Measurements from ENCODE around the gene TIAM1. TPM values are rescaled to one million over a fixed set of nuclear protein-coding genes. Genes with fewer than 3 reads are reported as not detected.

Gene TIAM1
- total RNA-seq, 2 donors from 2014 or later, result 4.5 to 15.2 TPM

GRCh38 chr21:31297806-31298205 is 46.3 kb downstream of the TIAM1 start:
- no peak for ATAC-seq (ENCODE audit: insufficient number of reproducible peaks, low FRiP score, low read depth)

GRCh38 chr21:31295676-31296075 is 48.4 kb downstream of the TIAM1 start:
- H3K27me3 ChIP-seq (replicated peaks; ENCODE audit: insufficient read depth), result no peaks in the 10 kb centered on the region
- TF ChIP-seq CTCF (IDR thresholded peaks at IDR 0.05), result no peak
- no peak overlapping the region for H3K4me3 ChIP-seq
- H3K9me3 ChIP-seq, result no peaks in the 10 kb centered on the region
- no peaks in the 10 kb centered on the region for H3K4me1 ChIP-seq (ENCODE audit: control insufficient read depth in 1 of 2, low read depth in 2 of 2)
- H3K27ac ChIP-seq, result no peak overlapping the region
- H3K36me3 ChIP-seq, result no peaks in the 10 kb centered on the region
- DNase-seq (ENCODE audit: low spot score), result no peak
- ATAC-seq (ENCODE audit: insufficient number of reproducible peaks, low FRiP score, low read depth), result no peak

More at GRCh38 chr21:31297806-31298205, 46.3 kb downstream of the TIAM1 start:
- no peak for TF ChIP-seq CTCF (IDR thresholded peaks at IDR 0.05)
- no peaks in the 10 kb centered on the region for H3K4me1 ChIP-seq (ENCODE audit: control insufficient read depth in 1 of 2, low read depth in 2 of 2)
- H3K36me3 ChIP-seq, result no peaks in the 10 kb centered on the region
- no peak for DNase-seq (ENCODE audit: low spot score)
- H3K9me3 ChIP-seq, result no peaks in the 10 kb centered on the region
- H3K27me3 ChIP-seq (replicated peaks; ENCODE audit: insufficient read depth), result no peaks in the 10 kb centered on the region
- H3K4me3 ChIP-seq, result no peak overlapping the region
- no peak overlapping the region for H3K27ac ChIP-seq

- TF ChIP-seq CTCF (IDR thresholded peaks at IDR 0.05), result no peak
- no peak overlapping the region for H3K27ac ChIP-seq
Measured at GRCh38 chr21:31294691-31295090, 49.4 kb downstream of the TIAM1 start.

GRCh38 chr21:31293986-31294385 is 50.1 kb downstream of the TIAM1 start:
- ATAC-seq (ENCODE audit: insufficient number of reproducible peaks, low FRiP score, low read depth), result no peak
- no peaks in the 10 kb centered on the region for H3K9me3 ChIP-seq
- no peaks in the 10 kb centered on the region for H3K27me3 ChIP-seq (replicated peaks; ENCODE audit: insufficient read depth)
- H3K36me3 ChIP-seq, result no peaks in the 10 kb centered on the region
- no peak overlapping the region for H3K27ac ChIP-seq
- no peak overlapping the region for H3K4me3 ChIP-seq
- no peak for TF ChIP-seq CTCF (IDR thresholded peaks at IDR 0.05)
- DNase-seq (ENCODE audit: low spot score), result no peak
- no peaks in the 10 kb centered on the region for H3K4me1 ChIP-seq (ENCODE audit: control insufficient read depth in 1 of 2, low read depth in 2 of 2)

More at GRCh38 chr21:31294691-31295090, 49.4 kb downstream of the TIAM1 start:
- Histone ChIP-seq H3K36me3 (no peaks in the 10 kb centered on the region), H3K9me3 (no peaks in the 10 kb centered on the region), H3K4me3 (no peak overlapping the region), H3K27me3 (replicated peaks; ENCODE audit: insufficient read depth) (no peaks in the 10 kb centered on the region), H3K4me1 (ENCODE audit: control insufficient read depth in 1 of 2, low read depth in 2 of 2) (no peaks in the 10 kb centered on the region)
- DNase-seq (ENCODE audit: low spot score) (no peak), ATAC-seq (ENCODE audit: insufficient number of reproducible peaks, low FRiP score, low read depth) (no peak)

- DNase-seq (ENCODE audit: low spot score) (no peak), ATAC-seq (ENCODE audit: insufficient number of reproducible peaks, low FRiP score, low read depth) (no peak)
Measured at GRCh38 chr21:31290765-31291164, 53.3 kb downstream of the TIAM1 start.

More at GRCh38 chr21:31290765-31291164, 53.3 kb downstream of the TIAM1 start:
- no peak for TF ChIP-seq CTCF (IDR thresholded peaks at IDR 0.05)
- no peaks in the 10 kb centered on the region for H3K9me3 ChIP-seq
- H3K27ac ChIP-seq, result no peak overlapping the region
- no peak overlapping the region for H3K4me3 ChIP-seq
- no peaks in the 10 kb centered on the region for H3K27me3 ChIP-seq (replicated peaks; ENCODE audit: insufficient read depth)
- H3K4me1 ChIP-seq (ENCODE audit: control insufficient read depth in 1 of 2, low read depth in 2 of 2), result no peaks in the 10 kb centered on the region
- H3K36me3 ChIP-seq, result no peaks in the 10 kb centered on the region

All from thoracic aorta (tissue), 2 donors.